Naive thymus-derived CD4-positive, alpha-beta T cell (primary cell): ENCODE data around the gene TTC7B. TPM values are rescaled to one million over a fixed set of nuclear protein-coding genes. Genes with fewer than 3 reads are reported as not detected.

Source experiments
- ATAC-seq: fragments of 150-1000 bp; cut with Tn5 transposase; 2 replicates; pipeline ENCODE4 v1.10.0; 2021; ENCODE audit warnings: mild to moderate bottlenecking, moderate library complexity
- CTCF ChIA-PET: fragments of 350-600 bp; sonication (Branson Sonifier 250); formaldehyde crosslinking; loops from one replicate; lab custom pipeline; 2021; ENCODE audit warnings: antibody characterized with exemption; lab: Charles Lee
- POLR2A ChIA-PET: fragments of 350-600 bp; sonication (Branson Sonifier 250); formaldehyde crosslinking; loops from one replicate; lab custom pipeline; 2021; ENCODE audit warnings: antibody characterized with exemption, inconsistent platforms; lab: Charles Lee
- DNase-seq, 9 donors: peaks; one replicate each; pipeline versions ENCODE4 v3.0.0 to v3.0.0-alpha.2; 2020 to 2022; ENCODE audit warnings: mixed read lengths in 1 of 9
- H3K27ac ChIP-seq: one replicate; pipeline ENCODE4 v1.7.0; 2013; ENCODE audit warnings: mild to moderate bottlenecking, low read depth, low read length, moderate library complexity
- H3K27me3 ChIP-seq, 2 donors: one replicate each; pipeline ENCODE4 v1.7.0; 2013; ENCODE audit warnings: low read length in 2 of 2, mild to moderate bottlenecking in 2 of 2, moderate library complexity in 2 of 2; ENCODE audit not compliant: control insufficient read depth in 2 of 2, insufficient read depth in 2 of 2
- H3K36me3 ChIP-seq, 3 experiments: 1 replicate in 2 of 3; 2 replicates in 1 of 3; pipeline ENCODE4 v1.7.0; 2013; ENCODE audit warnings: low read length in 3 of 3, mild to moderate bottlenecking in 3 of 3, moderate library complexity in 1 of 3; ENCODE audit not compliant: insufficient read depth in 3 of 3, control insufficient read depth in 2 of 3
- H3K4me1 ChIP-seq, 2 donors: one replicate each; pipeline ENCODE4 v1.7.0; 2013; ENCODE audit warnings: low read length in 2 of 2, mild to moderate bottlenecking in 2 of 2, moderate library complexity in 1 of 2; ENCODE audit not compliant: control insufficient read depth in 2 of 2, insufficient read depth in 2 of 2
- H3K4me3 ChIP-seq: 2 replicates; pipeline ENCODE4 v1.7.0; 2013; ENCODE audit warnings: mild to moderate bottlenecking, low read length
- H3K9me3 ChIP-seq, 3 experiments: 1 replicate in 2 of 3; 2 replicates in 1 of 3; pipeline ENCODE4 v1.7.0; 2013; ENCODE audit warnings: low read length in 3 of 3; ENCODE audit not compliant: control insufficient read depth in 2 of 3
- H3K27ac Mint-ChIP-seq, 9 donors: one replicate each; pipeline ENCODE4 v1.8.0; 2020 to 2022; ENCODE audit warnings: mixed read lengths in 9 of 9, mild to moderate bottlenecking in 8 of 9, moderate library complexity in 5 of 9, inconsistent platforms in 2 of 9
- H3K27me3 Mint-ChIP-seq, 5 donors: one replicate each; pipeline ENCODE4 v1.8.0; 2021 to 2022; ENCODE audit warnings: mixed read lengths in 5 of 5, mild to moderate bottlenecking in 1 of 5
- H3K36me3 Mint-ChIP-seq, 5 donors: one replicate each; pipeline ENCODE4 v1.8.0; 2020 to 2022; ENCODE audit warnings: mixed read lengths in 5 of 5, mild to moderate bottlenecking in 3 of 5, inconsistent platforms in 1 of 5
- H3K4me1 Mint-ChIP-seq, 7 donors: one replicate each; pipeline ENCODE4 v1.8.0; 2020 to 2022; ENCODE audit warnings: mixed read lengths in 7 of 7, mild to moderate bottlenecking in 3 of 7, inconsistent platforms in 1 of 7
- H3K4me3 Mint-ChIP-seq, 10 donors: one replicate each; pipeline ENCODE4 v1.8.0; 2020 to 2022; ENCODE audit warnings: mild to moderate bottlenecking in 10 of 10, mixed read lengths in 10 of 10, moderate library complexity in 6 of 10, inconsistent platforms in 2 of 10
- H3K9me3 Mint-ChIP-seq, 11 donors: one replicate each; pipeline ENCODE4 v1.8.0; 2020 to 2022; ENCODE audit warnings: mixed read lengths in 11 of 11, mild to moderate bottlenecking in 4 of 11, inconsistent platforms in 1 of 11, moderate library complexity in 1 of 11
- intact Hi-C, 2 donors: fragments of 100-400 bp; cut with micrococcal nuclease; formaldehyde crosslinking; loops; one replicate each; pipeline ENCODE4 v1.15.1; 2023
- polyA plus RNA-seq, 2 donors: library from polyadenylated mRNA; unstranded; fragments of 300-500 nt; fragmentation: Illumina TruSeq; gene quantifications; one replicate each; pipeline ENCODE4 v1.2.3, GENCODE V29; 2021
- total RNA-seq, 6 experiments: library from RNA in 5 of 6; stranded (reverse) in 5 of 6; gene quantifications; 1 replicate in 5 of 6; 2 replicates in 1 of 6; pipeline ENCODE4 v1.2.3 and lab custom pipeline; 2021 to 2026

Gene TTC7B
- total and polyA plus RNA-seq, 7 experiments from 2014 or later: 0.08 to 9.5 (median 3.4) TPM; not detected in 2

- H3K9me3 ChIP-seq: no peaks in the 10 kb centered on the region
- ChIA-PET POLR2A (no interaction called here), CTCF (no interaction called here)
- peaks cover 0 to 4% of the 10 kb centered on the region in 2 donors for H3K4me1 ChIP-seq
- H3K27me3 Mint-ChIP-seq: peaks cover 0 to 21% (median 0%) of the 10 kb centered on the region in 5 donors
- no peak for ATAC-seq
- peaks cover 0 to 7% (median 5%) of the 10 kb centered on the region in 7 donors for H3K4me1 Mint-ChIP-seq
- H3K27ac Mint-ChIP-seq: no peak overlapping the region
- no peaks in the 10 kb centered on the region for H3K27me3 ChIP-seq
- H3K36me3 ChIP-seq: no peaks in the 10 kb centered on the region
- intact Hi-C loops: no loop called here
- DNase-seq: no peak
- H3K4me3 Mint-ChIP-seq: peak overlapping the region in 1 of 10 donors; percentile 68
- H3K4me3 ChIP-seq: no peak overlapping the region
- no peaks in the 10 kb centered on the region for H3K36me3 Mint-ChIP-seq
- H3K27ac ChIP-seq: no peak overlapping the region
- H3K9me3 Mint-ChIP-seq: no peaks in the 10 kb centered on the region
Observed at GRCh38 chr14:90810806-90811205, 5.4 kb downstream of the TTC7B start.

GRCh38 chr14:90809530-90810312 lies 6.5 kb downstream of the TTC7B start:
- DNase-seq (no peak), ATAC-seq (no peak)
- H3K4me1 Mint-ChIP-seq: peaks cover 0 to 2% (median 0%) of the 10 kb centered on the region in 7 donors
- H3K27me3 Mint-ChIP-seq: peaks cover 0 to 11% (median 0%) of the 10 kb centered on the region in 5 donors
- Histone ChIP-seq H3K36me3 (no peaks in the 10 kb centered on the region), H3K4me3 (no peak overlapping the region), H3K27ac (no peak overlapping the region), H3K4me1 (no peaks in the 10 kb centered on the region), H3K27me3 (no peaks in the 10 kb centered on the region), H3K9me3 (no peaks in the 10 kb centered on the region)
- POLR2A ChIA-PET: no interaction called here
- no peak overlapping the region for H3K4me3 Mint-ChIP-seq
- no peaks in the 10 kb centered on the region for H3K36me3 Mint-ChIP-seq
- no peak overlapping the region for H3K27ac Mint-ChIP-seq
- intact Hi-C loops: no loop called here
- CTCF ChIA-PET: no interaction called here
- H3K9me3 Mint-ChIP-seq: no peaks in the 10 kb centered on the region

GRCh38 chr14:90808759-90809529 lies 7.3 kb downstream of the TTC7B start:
- Histone ChIP-seq H3K4me1 (no peaks in the 10 kb centered on the region), H3K4me3 (no peak overlapping the region), H3K9me3 (no peaks in the 10 kb centered on the region), H3K36me3 (no peaks in the 10 kb centered on the region), H3K27ac (no peak overlapping the region), H3K27me3 (no peaks in the 10 kb centered on the region)
- DNase-seq (no peak), ATAC-seq (no peak)
- Mint-ChIP-seq H3K27ac (no peak overlapping the region), H3K9me3 (no peaks in the 10 kb centered on the region), H3K36me3 (no peaks in the 10 kb centered on the region), H3K27me3 (peaks cover 0 to 5% (median 0%) of the 10 kb centered on the region in 5 donors), H3K4me1 (peaks cover 0 to 2% (median 0%) of the 10 kb centered on the region in 7 donors), H3K4me3 (no peak overlapping the region)
- ChIA-PET CTCF (no interaction called here), POLR2A (no interaction called here)
- intact Hi-C loops: no loop called here

GRCh38 chr14:90807060-90807459 lies 9.2 kb downstream of the TTC7B start:
- Histone ChIP-seq H3K27me3 (no peaks in the 10 kb centered on the region), H3K27ac (no peak overlapping the region), H3K4me3 (no peak overlapping the region), H3K36me3 (no peaks in the 10 kb centered on the region), H3K4me1 (no peaks in the 10 kb centered on the region), H3K9me3 (no peaks in the 10 kb centered on the region)
- Mint-ChIP-seq H3K36me3 (no peaks in the 10 kb centered on the region), H3K27me3 (no peaks in the 10 kb centered on the region), H3K4me3 (no peak overlapping the region), H3K9me3 (peaks cover 0 to 4% (median 0%) of the 10 kb centered on the region in 11 donors), H3K27ac (peak overlapping the region in 1 of 9 donors; percentile 26), H3K4me1 (peaks cover 0 to 9% (median 0%) of the 10 kb centered on the region in 7 donors)
- DNase-seq (no peak), ATAC-seq (no peak)
- intact Hi-C loops: no loop called here
- CTCF ChIA-PET: no interaction called here
- POLR2A ChIA-PET: no interaction called here

GRCh38 chr14:90805662-90806540 lies 10.3 kb downstream of the TTC7B start:
- CTCF ChIA-PET: no interaction called here
- no peak overlapping the region for H3K4me3 ChIP-seq
- intact Hi-C loops: no loop called here
- no peak overlapping the region for H3K4me3 Mint-ChIP-seq
- POLR2A ChIA-PET: no interaction called here
- H3K27me3 ChIP-seq: no peaks in the 10 kb centered on the region
- no peak for DNase-seq
- H3K4me1 ChIP-seq: no peaks in the 10 kb centered on the region
- no peak overlapping the region for H3K27ac Mint-ChIP-seq
- no peak for ATAC-seq
- H3K9me3 ChIP-seq: no peaks in the 10 kb centered on the region
- peaks cover 0 to 8% (median 0%) of the 10 kb centered on the region in 11 donors for H3K9me3 Mint-ChIP-seq
- no peaks in the 10 kb centered on the region for H3K27me3 Mint-ChIP-seq
- no peaks in the 10 kb centered on the region for H3K36me3 ChIP-seq
- peaks cover 0 to 4% (median 0%) of the 10 kb centered on the region in 5 donors for H3K36me3 Mint-ChIP-seq
- no peak overlapping the region for H3K27ac ChIP-seq
- H3K4me1 Mint-ChIP-seq: peaks cover 6 to 16% (median 8%) of the 10 kb centered on the region in 7 donors

GRCh38 chr14:90805084-90805391 lies 11.2 kb downstream of the TTC7B start:
- Mint-ChIP-seq H3K4me3 (no peak overlapping the region), H3K27ac (peak overlapping the region in 1 of 9 donors; percentile 21), H3K4me1 (peaks cover 6 to 16% (median 10%) of the 10 kb centered on the region in 7 donors), H3K27me3 (no peaks in the 10 kb centered on the region), H3K9me3 (peaks cover 0 to 8% (median 0%) of the 10 kb centered on the region in 11 donors), H3K36me3 (peaks cover 0 to 4% (median 0%) of the 10 kb centered on the region in 5 donors)
- DNase-seq (no peak), ATAC-seq (no peak)
- H3K9me3 ChIP-seq: no peaks in the 10 kb centered on the region
- POLR2A ChIA-PET: no interaction called here
- no peak overlapping the region for H3K4me3 ChIP-seq
- H3K4me1 ChIP-seq: no peaks in the 10 kb centered on the region
- no peaks in the 10 kb centered on the region for H3K27me3 ChIP-seq
- CTCF ChIA-PET: no interaction called here
- H3K27ac ChIP-seq: no peak overlapping the region
- intact Hi-C loops: no loop called here
- no peaks in the 10 kb centered on the region for H3K36me3 ChIP-seq
